B cell (primary cell): ENCODE results near the gene RASSF9. TPM values are rescaled to one million over a fixed set of nuclear protein-coding genes. Genes with fewer than 3 reads are reported as not detected.

Experiments
- ATAC-seq: fragments of 200-7000 bp; cut with Tn5 transposase; one replicate; pipeline ENCODE4 v1.10.0; 2021; ENCODE audit warnings: low read depth, mild to moderate bottlenecking, moderate number of reproducible peaks, moderate library complexity
- CTCF ChIA-PET: fragments of 350-600 bp; sonication (Branson Sonifier 250); formaldehyde crosslinking; loops from one replicate; lab custom pipeline; 2021; ENCODE audit warnings: antibody characterized with exemption, inconsistent platforms; lab: Charles Lee
- POLR2A ChIA-PET: fragments of 350-600 bp; sonication (Branson Sonifier 250); formaldehyde crosslinking; loops from one replicate; lab custom pipeline; 2021; ENCODE audit warnings: antibody characterized with exemption; lab: Charles Lee
- DNase-seq: peaks from one replicate; pipeline ENCODE4 v3.0.0; 2013
- H2AFZ ChIP-seq: 2 replicates; pipeline ENCODE4 v1.6.1; 2012; ENCODE audit warnings: mild to moderate bottlenecking, low read depth, low read length; ENCODE audit not compliant: insufficient read depth, poor library complexity, severe bottlenecking
- H3K27ac ChIP-seq, 2 donors: 1 replicate in 1 of 2; 2 replicates in 1 of 2; pipeline ENCODE4 v1.5.1; 2012 to 2013; ENCODE audit warnings: low read length in 2 of 2, mild to moderate bottlenecking in 2 of 2, moderate library complexity in 1 of 2
- H3K27me3 ChIP-seq, 4 experiments: fragments of 200-600 bp in 1 of 4; sonication (generic) in 1 of 4; replicated peaks in 1 of 4; 1 replicate in 2 of 4; 2 replicates in 2 of 4; pipeline versions ENCODE4 v1.6.1 to v1.7.0; 2013 to 2016; ENCODE audit warnings: low read length in 3 of 4, mild to moderate bottlenecking in 2 of 4, mixed read lengths in 1 of 4, moderate library complexity in 1 of 4; ENCODE audit not compliant: insufficient read depth in 4 of 4, control insufficient read depth in 3 of 4; ENCODE audit errors: control extremely low read depth in 1 of 4
- H3K36me3 ChIP-seq, 2 experiments: replicated peaks in 1 of 2; 1 replicate in 1 of 2; 2 replicates in 1 of 2; pipeline versions ENCODE4 v1.6.1 to v1.7.1; 2013; ENCODE audit warnings: low read length in 1 of 2; ENCODE audit not compliant: insufficient read depth in 2 of 2, control insufficient read depth in 1 of 2; ENCODE audit errors: control extremely low read depth in 1 of 2, extremely low read depth in 1 of 2
- H3K4me1 ChIP-seq, 2 donors: fragments of 200-600 bp in 1 of 2; sonication (generic) in 1 of 2; 1 replicate in 1 of 2; 2 replicates in 1 of 2; pipeline versions ENCODE4 v1.5.1 to v1.6.1; 2013 to 2017; ENCODE audit warnings: low read length in 2 of 2; ENCODE audit not compliant: control insufficient read depth in 2 of 2, insufficient read depth in 2 of 2
- H3K4me2 ChIP-seq: replicated peaks from 2 replicates; pipeline ENCODE3; 2012; ENCODE audit warnings: mild to moderate bottlenecking, low read depth, low read length; ENCODE audit not compliant: poor library complexity, severe bottlenecking
- H3K4me3 ChIP-seq, 5 experiments: fragments of 200-600 bp in 1 of 5; sonication (generic) in 1 of 5; 1 replicate in 3 of 5; 2 replicates in 2 of 5; pipeline versions ENCODE4 v1.5.1 to v1.7.0; 2011 to 2016; ENCODE audit warnings: low read length in 4 of 5, mild to moderate bottlenecking in 4 of 5, low read depth in 2 of 5, control low read depth in 1 of 5, moderate library complexity in 1 of 5; ENCODE audit not compliant: insufficient read depth in 1 of 5; ENCODE audit errors: control extremely low read depth in 1 of 5, extremely low read depth in 1 of 5
- H3K79me2 ChIP-seq: fragments of 200-600 bp; sonication (generic); one replicate; pipeline ENCODE4 v1.6.0; 2016; ENCODE audit warnings: low read length; ENCODE audit not compliant: control insufficient read depth, insufficient read depth
- H3K9ac ChIP-seq: fragments of 200-600 bp; sonication (generic); 2 replicates; pipeline ENCODE4 v1.6.1; 2017; ENCODE audit warnings: mild to moderate bottlenecking, low read length, moderate library complexity
- H3K9me3 ChIP-seq, 3 donors: one replicate each; pipeline versions ENCODE4 v1.6.1 to v1.7.1; 2013; ENCODE audit warnings: low read length in 2 of 3; ENCODE audit not compliant: control insufficient read depth in 2 of 3, insufficient read depth in 1 of 3; ENCODE audit errors: control extremely low read depth in 1 of 3
- H4K20me1 ChIP-seq: 2 replicates; pipeline ENCODE4 v1.6.0; 2012; ENCODE audit warnings: mild to moderate bottlenecking, low read length; ENCODE audit not compliant: insufficient read depth, control insufficient read depth, poor library complexity, severe bottlenecking
- H3K27ac Mint-ChIP-seq: one replicate; pipeline ENCODE4 v1.8.0; 2021; ENCODE audit warnings: mixed read lengths
- H3K27me3 Mint-ChIP-seq: one replicate; pipeline ENCODE4 v1.8.0; 2021; ENCODE audit warnings: mixed read lengths
- H3K4me1 Mint-ChIP-seq: one replicate; pipeline ENCODE4 v1.8.0; 2021; ENCODE audit warnings: mixed read lengths
- H3K4me3 Mint-ChIP-seq: one replicate; pipeline ENCODE4 v1.8.0; 2021; ENCODE audit warnings: mixed read lengths
- H3K9me3 Mint-ChIP-seq: one replicate; pipeline ENCODE4 v1.8.0; 2022; ENCODE audit warnings: mixed read lengths; ENCODE audit not compliant: insufficient read depth
- EZH2 ChIP-seq: IDR thresholded peaks from 2 replicates; pipeline ENCODE4 v1.6.1; 2012; ENCODE audit warnings: borderline replicate concordance, low read depth, mild to moderate bottlenecking, moderate library complexity, low read length; ENCODE audit not compliant: insufficient read depth, poor library complexity, severe bottlenecking
- WGBS: methylation state at CpG from one replicate; pipeline ENCODE4 v1.1.5; 2013; ENCODE audit warnings: missing lambda C conversion rate; ENCODE audit not compliant: insufficient coverage; 5-methylcytosine and 5-hydroxymethylcytosine counted together
- intact Hi-C: fragments of 100-400 bp; cut with micrococcal nuclease; formaldehyde crosslinking; loops from one replicate; pipeline ENCODE4 v1.10.0; 2022
- polyA plus RNA-seq: library from polyadenylated mRNA; depleted of rRNA; stranded (reverse); fragments of >200 nt; gene quantifications from 2 replicates; pipeline ENCODE4 v1.2.3, GENCODE V29; 2012
- total RNA-seq, 2 donors: library from RNA; stranded (reverse); fragments of 120-200 nt in 1 of 2; gene quantifications; 1 replicate in 1 of 2; 2 replicates in 1 of 2; pipeline versions ENCODE4 v1.2.3 to v1.2.4, GENCODE V29; 2013 to 2022
- TF ChIP-seq, protein P1 (sequence below): fragments of 200-600 bp; IDR thresholded peaks from one replicate; pipeline ENCODE4 v1.8.0; 2022; ENCODE audit warnings: antibody characterized with exemption, mild to moderate bottlenecking

The RASSF9 gene
- total and polyA plus RNA-seq, 2 donors (not counting 1 experiment from before 2014, with no cell fraction given) = not detected

DNA sequence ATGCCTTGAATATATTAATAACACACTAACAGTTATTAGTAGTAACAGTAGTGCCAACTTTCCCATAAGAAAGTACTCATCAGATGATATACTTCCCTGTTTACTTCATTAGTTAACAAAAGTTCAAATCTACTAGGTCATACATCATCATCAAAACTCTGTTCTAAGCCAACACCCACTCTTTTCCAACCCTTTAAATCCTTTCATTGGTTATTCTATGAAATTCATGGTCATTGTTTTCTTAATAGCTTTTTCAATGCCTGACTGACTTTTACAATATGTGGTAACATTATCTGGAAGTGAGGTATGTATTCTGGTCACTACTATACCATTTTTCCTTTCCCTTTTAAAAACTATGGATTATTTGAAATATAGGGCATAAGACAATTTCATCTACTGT, 47.6 kb upstream of the RASSF9 start:
- Histone ChIP-seq H3K9ac (no peak overlapping the region), H3K4me1 (no peaks in the 10 kb centered on the region), H3K27ac (no peak overlapping the region), H4K20me1 (no peaks in the 10 kb centered on the region), H2AFZ (no peak overlapping the region), H3K36me3 (no peaks in the 10 kb centered on the region), H3K27me3 (no peaks in the 10 kb centered on the region), H3K79me2 (no peaks in the 10 kb centered on the region), H3K9me3 (no peaks in the 10 kb centered on the region), H3K4me3 (no peak overlapping the region), H3K4me2 (no peak overlapping the region)
- TF ChIP-seq, protein P1, sequence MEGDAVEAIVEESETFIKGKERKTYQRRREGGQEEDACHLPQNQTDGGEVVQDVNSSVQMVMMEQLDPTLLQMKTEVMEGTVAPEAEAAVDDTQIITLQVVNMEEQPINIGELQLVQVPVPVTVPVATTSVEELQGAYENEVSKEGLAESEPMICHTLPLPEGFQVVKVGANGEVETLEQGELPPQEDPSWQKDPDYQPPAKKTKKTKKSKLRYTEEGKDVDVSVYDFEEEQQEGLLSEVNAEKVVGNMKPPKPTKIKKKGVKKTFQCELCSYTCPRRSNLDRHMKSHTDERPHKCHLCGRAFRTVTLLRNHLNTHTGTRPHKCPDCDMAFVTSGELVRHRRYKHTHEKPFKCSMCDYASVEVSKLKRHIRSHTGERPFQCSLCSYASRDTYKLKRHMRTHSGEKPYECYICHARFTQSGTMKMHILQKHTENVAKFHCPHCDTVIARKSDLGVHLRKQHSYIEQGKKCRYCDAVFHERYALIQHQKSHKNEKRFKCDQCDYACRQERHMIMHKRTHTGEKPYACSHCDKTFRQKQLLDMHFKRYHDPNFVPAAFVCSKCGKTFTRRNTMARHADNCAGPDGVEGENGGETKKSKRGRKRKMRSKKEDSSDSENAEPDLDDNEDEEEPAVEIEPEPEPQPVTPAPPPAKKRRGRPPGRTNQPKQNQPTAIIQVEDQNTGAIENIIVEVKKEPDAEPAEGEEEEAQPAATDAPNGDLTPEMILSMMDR = no peak
- no peak for TF ChIP-seq EZH2
- intact Hi-C loops = no loop called here
- DNase-seq (no peak), ATAC-seq (no peak)
- Mint-ChIP-seq H3K27ac (no peak overlapping the region), H3K9me3 (no peaks in the 10 kb centered on the region), H3K4me1 (no peaks in the 10 kb centered on the region), H3K27me3 (no peaks in the 10 kb centered on the region), H3K4me3 (no peak overlapping the region)
- POLR2A ChIA-PET = no interaction called here
- CTCF ChIA-PET = no interaction called here

DNA sequence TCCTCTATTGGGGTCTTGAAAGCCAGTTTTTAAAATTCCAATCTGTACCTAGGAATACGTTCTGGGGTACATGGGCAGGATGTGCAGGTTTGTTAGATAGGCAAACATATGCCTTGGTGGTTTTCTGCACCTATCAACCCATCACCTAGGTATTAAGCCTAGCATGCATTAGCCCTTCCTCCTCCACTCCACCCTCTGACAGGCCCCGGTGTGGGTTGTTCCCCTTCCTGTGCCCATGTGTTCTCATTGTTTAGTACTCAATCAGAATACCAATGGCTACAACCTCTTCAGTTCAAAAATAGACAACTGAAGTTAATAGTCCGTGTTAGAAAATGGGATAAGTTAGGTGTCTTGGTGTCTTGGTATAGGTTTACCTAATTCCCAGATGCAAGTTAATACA, 41.2 kb upstream of the RASSF9 start:
- no peak overlapping the region for H3K27ac ChIP-seq
- no CpG with 5 or more reads among the region's 3 CpGs for WGBS
- TF ChIP-seq EZH2 = no peak
- TF ChIP-seq, protein P1 = no peak
- no peak overlapping the region for H3K4me2 ChIP-seq
- DNase-seq (no peak), ATAC-seq (no peak)
- H3K9me3 ChIP-seq = no peaks in the 10 kb centered on the region
- Mint-ChIP-seq H3K4me3 (no peak overlapping the region), H3K27me3 (no peaks in the 10 kb centered on the region), H3K4me1 (no peaks in the 10 kb centered on the region), H3K9me3 (no peaks in the 10 kb centered on the region), H3K27ac (no peak overlapping the region)
- H3K4me1 ChIP-seq = no peaks in the 10 kb centered on the region
- H3K36me3 ChIP-seq = no peaks in the 10 kb centered on the region
- no peaks in the 10 kb centered on the region for H3K27me3 ChIP-seq
- no peaks in the 10 kb centered on the region for H4K20me1 ChIP-seq
- POLR2A ChIA-PET = no interaction called here
- intact Hi-C loops = no loop called here
- H2AFZ ChIP-seq = no peak overlapping the region
- CTCF ChIA-PET = interaction anchor here (1.2 kb wide), 1 partner anchor 409 kb away, joined by 4 read pairs; no protein-coding TSS in a partner anchor
- H3K4me3 ChIP-seq = no peak overlapping the region
- no peak overlapping the region for H3K9ac ChIP-seq
- no peaks in the 10 kb centered on the region for H3K79me2 ChIP-seq
